Activated CD4-positive, CD25-positive, alpha-beta regulatory T cell treated with anti-CD3 and anti-CD28 coated beads, Interleukin-2, amount 50 U/mL, for 24 hours (primary cell): ENCODE measurements around the gene LSS.
"Not testable (repeated sequence)": the region's sequence is repeated elsewhere in the genome, so short reads cannot be mapped to it uniquely, and the experiment has no call there.

Source experiments
- ATAC-seq, 2 donors: fragments of 150-1000 bp; cut with Tn5 transposase; one replicate each; pipeline ENCODE4 v1.10.0; 2021; ENCODE audit warnings: mild to moderate bottlenecking in 1 of 2, moderate library complexity in 1 of 2

LSS gene

GRCh38 chr21:46185716-46186115 is 42.9 kb downstream of the LSS start:
- ATAC-seq = no peak

GRCh38 chr21:46184625-46185555 is 43.7 kb downstream of the LSS start:
- peak; percentile 66 to 75 for ATAC-seq

- peak; percentile 71 to 72 for ATAC-seq
Measured at GRCh38 chr21:46183910-46184624, 44.5 kb downstream of the LSS start, which contains the start of gene SPATC1L. TSS of gene SPATC1L (minus strand) at chr21:46184459. CDS start at chr21:46182816, 1,643 bp downstream.

- not testable (repeated sequence) for ATAC-seq
Measured at GRCh38 chr21:46183337-46183909, 45.2 kb downstream of the LSS start.

GRCh38 chr21:46182548-46183336 is 45.8 kb downstream of the LSS start:
- no peak for ATAC-seq

GRCh38 chr21:46181953-46182547 is 46.5 kb downstream of the LSS start:
- no peak for ATAC-seq

GRCh38 chr21:46181436-46181835 is 47.1 kb downstream of the LSS start:
- no peak for ATAC-seq

- no peak for ATAC-seq
Measured at GRCh38 chr21:46180778-46181391, 47.7 kb downstream of the LSS start.

GRCh38 chr21:46180079-46180722 is 48.4 kb downstream of the LSS start:
- ATAC-seq = no peak

- ATAC-seq = no peak
Measured at GRCh38 chr21:46179708-46180078, 48.9 kb downstream of the LSS start.

- no peak for ATAC-seq
Measured at GRCh38 chr21:46178961-46179360, 49.6 kb downstream of the LSS start.

- not testable (repeated sequence) for ATAC-seq
Measured at GRCh38 chr21:46176443-46177129, 52.0 kb downstream of the LSS start.

- no peak for ATAC-seq
Measured at GRCh38 chr21:46173573-46173972, 55.0 kb downstream of the LSS start.

GRCh38 chr21:46172863-46173528 is 55.6 kb downstream of the LSS start:
- no peak for ATAC-seq

GRCh38 chr21:46171996-46172862 is 56.3 kb downstream of the LSS start:
- no peak for ATAC-seq

- no peak for ATAC-seq
Measured at GRCh38 chr21:46171585-46171984, 57.0 kb downstream of the LSS start.

GRCh38 chr21:46170436-46171193 is 58.0 kb downstream of the LSS start:
- not testable (repeated sequence) for ATAC-seq
